Right forelimb (tissue), 1 donor: ENCODE results near the gene PACS1.
"Not testable (repeated sequence)": the region's sequence is repeated elsewhere in the genome, so short reads cannot be mapped to it uniquely, and the experiment has no call there.

Source experiments
- DNase-seq: peaks from one replicate; pipeline ENCODE4 v3.0.0-alpha.2; 2018

PACS1 gene

GRCh38 chr11:66077927-66078326, 7.9 kb downstream of the PACS1 start:
- DNase-seq: no peak

- DNase-seq: not testable (repeated sequence)
Measured at GRCh38 chr11:66078949-66079348, 8.9 kb downstream of the PACS1 start.

- no peak for DNase-seq
Measured at GRCh38 chr11:66080055-66080817, 10.2 kb downstream of the PACS1 start.

- no peak for DNase-seq
Measured at GRCh38 chr11:66081505-66081904, 11.4 kb downstream of the PACS1 start.

- DNase-seq: no peak
Measured at GRCh38 chr11:66082946-66083698, 13.1 kb downstream of the PACS1 start.

- no peak for DNase-seq
Measured at GRCh38 chr11:66083767-66084166, 13.7 kb downstream of the PACS1 start.

GRCh38 chr11:66084821-66085475, 14.9 kb downstream of the PACS1 start:
- no peak for DNase-seq

GRCh38 chr11:66087148-66087908, 17.3 kb downstream of the PACS1 start:
- DNase-seq: no peak

- no peak for DNase-seq
Measured at GRCh38 chr11:66089067-66089466, 19.0 kb downstream of the PACS1 start.

- no peak for DNase-seq
Measured at GRCh38 chr11:66090288-66090687, 20.2 kb downstream of the PACS1 start.

- not testable (repeated sequence) for DNase-seq
Measured at GRCh38 chr11:66092125-66092524, 22.1 kb downstream of the PACS1 start.

- DNase-seq: not testable (repeated sequence)
Measured at GRCh38 chr11:66099746-66100145, 29.7 kb downstream of the PACS1 start.

- peak; percentile 58 for DNase-seq
Measured at GRCh38 chr11:66100272-66101065, 30.4 kb downstream of the PACS1 start.

GRCh38 chr11:66101066-66101464, 31.0 kb downstream of the PACS1 start:
- DNase-seq: no peak

GRCh38 chr11:66104057-66104638, 34.1 kb downstream of the PACS1 start:
- DNase-seq: no peak

GRCh38 chr11:66106786-66107599, 36.9 kb downstream of the PACS1 start:
- no peak for DNase-seq

- DNase-seq: no peak
Measured at GRCh38 chr11:66107600-66108510, 37.8 kb downstream of the PACS1 start.

GRCh38 chr11:66109294-66109693, 39.2 kb downstream of the PACS1 start:
- no peak for DNase-seq

GRCh38 chr11:66111158-66111557, 41.1 kb downstream of the PACS1 start:
- DNase-seq: no peak

GRCh38 chr11:66112041-66112491, 42.0 kb downstream of the PACS1 start:
- DNase-seq: no peak
